Stimulated activated CD8-positive, alpha-beta memory T cell treated with anti-CD3 and anti-CD28 coated beads, Interleukin-12 subunit alpha, Interleukin-12 subunit beta, amount 100 ng/mL, for 24 hours (primary cell): Measurements from ENCODE around the gene NAGPA.
"Not testable (repeated sequence)": the region's sequence is repeated elsewhere in the genome, so short reads cannot be mapped to it uniquely, and the experiment has no call there.

Source experiments
- DNase-seq: peaks from one replicate; pipeline ENCODE4 v3.0.0-alpha.2; 2020; ENCODE audit errors: extremely low read depth

Gene NAGPA, protein sequence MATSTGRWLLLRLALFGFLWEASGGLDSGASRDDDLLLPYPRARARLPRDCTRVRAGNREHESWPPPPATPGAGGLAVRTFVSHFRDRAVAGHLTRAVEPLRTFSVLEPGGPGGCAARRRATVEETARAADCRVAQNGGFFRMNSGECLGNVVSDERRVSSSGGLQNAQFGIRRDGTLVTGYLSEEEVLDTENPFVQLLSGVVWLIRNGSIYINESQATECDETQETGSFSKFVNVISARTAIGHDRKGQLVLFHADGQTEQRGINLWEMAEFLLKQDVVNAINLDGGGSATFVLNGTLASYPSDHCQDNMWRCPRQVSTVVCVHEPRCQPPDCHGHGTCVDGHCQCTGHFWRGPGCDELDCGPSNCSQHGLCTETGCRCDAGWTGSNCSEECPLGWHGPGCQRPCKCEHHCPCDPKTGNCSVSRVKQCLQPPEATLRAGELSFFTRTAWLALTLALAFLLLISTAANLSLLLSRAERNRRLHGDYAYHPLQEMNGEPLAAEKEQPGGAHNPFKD

DNA sequence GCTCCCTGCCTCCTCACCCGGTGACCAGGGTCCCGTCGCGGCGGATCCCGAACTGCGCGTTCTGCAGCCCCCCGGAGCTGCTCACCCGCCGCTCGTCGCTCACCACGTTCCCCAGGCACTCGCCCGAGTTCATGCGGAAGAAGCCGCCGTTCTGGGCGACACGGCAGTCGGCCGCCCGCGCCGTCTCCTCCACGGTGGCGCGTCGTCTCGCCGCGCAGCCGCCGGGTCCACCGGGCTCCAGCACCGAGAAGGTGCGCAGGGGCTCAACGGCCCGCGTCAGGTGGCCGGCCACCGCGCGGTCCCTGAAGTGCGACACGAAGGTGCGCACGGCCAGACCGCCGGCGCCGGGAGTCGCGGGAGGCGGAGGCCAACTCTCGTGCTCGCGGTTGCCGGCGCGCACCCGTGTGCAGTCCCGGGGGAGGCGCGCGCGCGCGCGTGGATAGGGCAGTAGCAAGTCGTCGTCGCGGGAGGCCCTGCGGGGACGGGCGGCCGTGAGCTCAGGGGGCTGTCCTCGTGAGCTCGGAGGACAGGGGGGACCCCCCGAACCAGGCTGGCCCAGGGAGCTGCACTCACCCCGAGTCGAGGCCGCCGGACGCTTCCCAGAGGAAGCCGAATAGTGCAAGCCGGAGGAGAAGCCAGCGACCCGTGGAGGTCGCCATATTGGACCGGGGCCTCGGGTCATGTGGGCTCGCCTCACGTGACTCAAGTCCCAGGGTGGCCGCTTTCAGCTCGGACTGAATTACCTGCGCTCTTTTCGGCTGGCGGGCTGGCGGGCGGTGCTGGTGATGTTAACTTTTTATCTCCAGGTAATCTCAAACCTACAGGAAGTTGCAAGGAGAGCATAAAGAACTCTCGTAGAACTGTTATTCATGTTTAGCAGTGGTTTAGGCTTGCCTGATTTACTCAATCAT lies at the start of gene NAGPA:
Gene NAGPA, minus strand, starts transcription at position 680 of the 911 bp plus-strand sequence. Its CDS starts 21 bp downstream, at position 659.
- DNase-seq: peak; percentile 53

- DNase-seq: not testable (repeated sequence)
Measured at GRCh38 chr16:5080996-5081395, 47.3 kb upstream of the NAGPA start.

DNA sequence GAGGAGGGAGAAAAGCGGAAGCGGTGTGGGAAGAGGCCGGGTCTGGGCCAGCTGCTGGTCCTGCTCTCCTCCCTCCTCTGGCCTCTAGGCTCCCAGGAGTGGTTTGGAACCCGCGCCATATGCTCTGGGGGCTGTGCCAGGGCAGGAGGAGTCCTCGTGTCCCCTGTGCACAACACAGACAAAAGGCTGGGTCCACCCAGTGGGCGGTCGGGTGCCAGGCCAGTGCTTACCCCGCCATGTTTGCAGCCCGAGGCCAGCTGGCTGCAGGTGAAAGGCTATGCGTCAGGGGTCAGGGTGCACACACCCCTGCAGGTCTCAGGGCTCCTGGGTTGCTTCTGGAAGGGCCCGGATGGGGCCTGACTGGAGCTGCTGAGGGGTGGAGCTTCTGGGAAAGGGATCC lies 46.7 kb upstream of the NAGPA start:
- DNase-seq: not testable (repeated sequence)

DNA sequence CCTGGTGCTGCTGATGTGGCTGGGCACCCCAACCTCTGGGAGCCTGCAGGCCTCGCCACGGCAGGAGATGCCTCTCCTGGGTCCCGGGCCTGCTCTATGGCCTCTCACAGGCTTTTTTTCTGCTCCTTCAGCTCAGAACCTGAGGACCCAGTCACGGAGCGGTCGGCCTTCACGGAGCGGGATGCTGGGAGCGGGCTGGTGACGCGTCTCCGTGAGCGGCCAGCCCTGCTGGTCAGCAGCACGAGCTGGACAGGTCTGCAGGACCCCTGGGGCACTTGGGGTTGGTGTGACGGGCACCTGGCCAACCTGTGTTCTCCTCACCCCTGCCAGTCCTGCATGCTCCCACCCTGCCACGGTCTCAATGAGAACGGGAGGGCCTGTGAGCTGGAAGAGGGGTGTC lies 44.9 kb upstream of the NAGPA start:
- DNase-seq: no peak

GRCh38 chr16:5077304-5077703 lies 43.6 kb upstream of the NAGPA start:
- no peak for DNase-seq

DNA sequence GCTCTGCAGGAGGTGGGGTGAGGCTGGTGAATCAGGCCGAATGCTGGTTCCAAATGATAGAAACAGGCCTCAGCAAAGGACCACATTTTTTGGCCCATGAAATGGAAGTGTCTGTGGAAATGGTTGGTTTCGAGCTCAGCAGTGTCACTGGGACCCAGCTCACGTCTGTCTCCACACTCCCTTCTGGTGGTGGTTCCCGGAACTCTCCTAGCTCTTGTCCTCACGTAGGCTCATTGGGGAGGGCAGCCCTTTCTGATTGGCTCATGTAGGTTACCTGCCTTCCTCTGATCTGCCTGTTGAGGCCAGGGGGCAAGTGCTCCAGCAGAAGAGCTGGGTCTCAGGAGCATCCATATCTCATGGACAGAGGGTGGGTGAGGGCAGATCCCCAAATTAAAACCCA lies 41.9 kb upstream of the NAGPA start:
- DNase-seq: no peak

GRCh38 chr16:5073771-5074170 lies 40.0 kb upstream of the NAGPA start:
- DNase-seq: not testable (repeated sequence)

DNA sequence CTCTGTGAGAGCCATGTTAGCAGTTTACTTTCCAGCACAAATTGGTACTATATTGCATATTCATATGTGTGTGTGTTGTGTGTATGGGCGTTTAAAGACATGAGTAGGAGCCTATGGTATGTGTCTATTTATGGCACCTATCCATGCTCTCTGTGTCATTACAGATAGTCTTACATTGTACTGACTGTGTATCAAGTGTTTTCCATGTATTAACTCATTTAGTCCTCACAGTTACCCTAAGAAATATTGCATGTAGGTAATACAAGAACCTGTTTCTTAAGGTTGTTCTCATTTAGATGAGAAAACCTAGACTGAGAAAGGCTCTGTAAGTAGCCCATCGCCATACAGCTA lies 39.5 kb upstream of the NAGPA start:
- DNase-seq: no peak

GRCh38 chr16:5072334-5073278 lies 38.9 kb upstream of the NAGPA start:
- DNase-seq: no peak

- peak; percentile 69 for DNase-seq
Measured at GRCh38 chr16:5071681-5072333, 38.1 kb upstream of the NAGPA start, which contains the start of gene ALG1. Gene ALG1, plus strand, starts transcription at chr16:5071843. Its CDS starts 7 bp downstream, at chr16:5071850.

- DNase-seq: no peak
Measured at GRCh38 chr16:5071341-5071680, 37.6 kb upstream of the NAGPA start.

- DNase-seq: no peak
Measured at GRCh38 chr16:5070431-5071186, 36.9 kb upstream of the NAGPA start.

DNA sequence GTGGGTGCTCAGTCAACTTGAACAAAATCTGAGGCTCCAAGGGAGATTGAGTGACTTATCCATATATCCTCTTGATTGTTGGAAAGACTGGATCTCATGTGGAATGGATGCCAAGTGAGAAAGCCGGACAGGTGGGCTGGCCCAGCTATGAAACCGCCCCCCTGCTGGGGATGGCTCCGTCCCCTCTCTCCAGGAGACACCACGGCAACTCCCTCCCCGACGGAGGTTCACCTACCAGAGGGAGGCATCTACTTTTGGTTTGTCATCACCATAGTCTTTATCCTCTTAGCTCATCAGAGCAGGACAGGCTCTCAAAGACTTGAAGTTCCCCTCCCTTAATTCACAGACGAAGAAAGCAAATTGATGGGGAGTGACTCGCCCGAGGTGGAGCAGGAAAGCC lies 36.1 kb upstream of the NAGPA start:
- no peak for DNase-seq

GRCh38 chr16:5069048-5069447 lies 35.3 kb upstream of the NAGPA start:
- DNase-seq: no peak

DNA sequence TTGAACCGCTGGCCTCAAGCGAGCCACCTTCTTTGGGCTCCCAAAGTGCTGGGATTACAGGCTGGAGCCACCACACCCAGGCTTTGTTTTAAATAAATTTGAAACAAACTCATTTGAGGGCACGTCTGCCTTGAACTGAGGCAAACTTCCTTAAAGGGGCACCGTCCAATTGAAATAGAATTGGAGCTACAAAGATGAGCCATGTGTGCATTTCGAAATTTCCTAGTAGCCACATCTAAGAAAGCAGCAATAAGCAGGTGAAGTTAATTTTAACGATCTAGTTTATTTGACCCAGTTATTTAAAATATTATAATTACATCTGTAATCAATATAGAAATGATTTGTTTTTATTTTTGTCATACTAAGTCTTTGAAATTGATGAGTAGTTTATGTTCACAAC lies 32.8 kb upstream of the NAGPA start:
- no peak for DNase-seq

- no peak for DNase-seq
Measured at GRCh38 chr16:5065813-5066212, 32.1 kb upstream of the NAGPA start, which contains the start of gene C16orf89. Gene C16orf89, minus strand, starts transcription at chr16:5065956. Its CDS starts 48 bp downstream, at chr16:5065908.

- DNase-seq: no peak
Measured at GRCh38 chr16:5065326-5065725, 31.6 kb upstream of the NAGPA start.

DNA sequence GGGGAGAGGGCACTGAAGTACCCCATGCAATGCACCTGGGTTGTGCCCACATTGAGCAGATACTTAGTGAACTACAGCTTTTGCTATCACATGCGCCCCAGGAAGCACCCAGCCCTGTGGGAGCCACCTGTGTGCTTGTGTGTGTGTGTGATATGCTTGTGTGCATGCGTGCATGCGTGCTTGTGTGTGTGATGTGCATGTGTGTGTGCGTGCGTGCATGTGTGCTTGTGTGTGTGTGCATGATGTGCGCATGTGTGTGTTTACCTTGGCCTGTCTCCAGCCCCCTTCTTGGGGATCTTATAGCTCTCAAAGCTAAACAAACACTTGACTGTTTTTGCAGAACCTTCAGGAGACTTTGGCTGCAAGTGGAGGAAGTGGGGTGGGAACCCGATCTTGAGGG lies 31.2 kb upstream of the NAGPA start:
- DNase-seq: no peak

DNA sequence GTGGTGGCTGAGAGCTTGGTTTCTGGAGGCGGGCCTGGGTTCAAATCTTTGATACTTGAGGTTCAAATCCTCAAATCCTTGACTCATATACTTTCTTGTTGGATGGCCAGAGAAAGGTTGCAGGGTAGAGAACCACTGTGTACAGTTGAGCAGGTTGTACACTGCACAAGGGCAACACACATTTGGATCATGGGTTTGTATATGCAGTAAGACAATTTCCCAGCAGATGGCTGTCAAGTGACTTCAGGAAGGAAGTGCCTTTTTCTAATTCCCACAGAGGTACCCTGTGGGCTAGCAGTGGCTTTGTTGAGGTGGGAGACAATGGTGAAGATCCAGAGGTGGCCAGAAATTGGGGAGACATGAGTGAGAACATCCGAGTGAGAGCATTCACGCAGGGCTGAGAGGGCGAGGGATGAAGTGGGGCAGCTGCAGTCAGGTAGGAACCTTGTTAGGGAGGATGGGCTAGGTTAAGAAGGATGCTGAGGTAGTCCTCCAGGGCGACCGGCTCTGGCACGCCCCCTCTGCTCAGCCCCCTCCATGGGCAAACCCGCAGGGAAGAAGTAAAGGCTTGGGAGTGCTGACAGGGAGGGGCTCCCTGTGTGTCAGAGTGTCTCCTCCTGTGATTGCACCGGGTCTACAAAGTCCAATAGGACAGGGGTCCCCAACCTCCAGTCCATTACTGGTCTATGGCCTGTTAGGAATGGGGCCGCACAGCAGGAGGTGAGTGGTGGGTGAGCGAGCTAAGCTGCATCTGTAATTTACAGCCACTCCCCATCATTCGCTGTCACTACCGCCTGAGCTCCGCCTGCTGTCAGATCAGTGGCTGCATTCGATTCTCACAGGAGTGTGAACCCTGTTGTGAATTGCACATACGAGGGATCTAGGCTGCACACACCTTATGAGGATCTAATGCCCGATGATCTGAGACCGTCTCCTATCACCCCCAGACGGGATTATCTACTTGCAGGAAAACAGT lies 29.3 kb upstream of the NAGPA start:
- DNase-seq: no peak
